Nephron (organoid): ENCODE data around the gene ADGRD1.
A peak's percentile ranks its signal among the peaks of the same experiment; 100 is the strongest.

ENCODE experiments used
- H3K27ac Mint-ChIP-seq, 3 experiments: 2 replicates each; pipeline ENCODE4 v1.8.0; 2020; ENCODE audit warnings: mixed read lengths in 3 of 3, mild to moderate bottlenecking in 2 of 3, moderate library complexity in 1 of 3
- H3K27me3 Mint-ChIP-seq: 2 replicates; pipeline ENCODE4 v1.8.0; 2021; ENCODE audit warnings: low read depth, mild to moderate bottlenecking, moderate library complexity, mixed read lengths
- H3K36me3 Mint-ChIP-seq: 2 replicates; pipeline ENCODE4 v1.8.0; 2020; ENCODE audit warnings: low read depth, mixed read lengths
- H3K4me1 Mint-ChIP-seq: 2 replicates; pipeline ENCODE4 v1.8.0; 2020; ENCODE audit warnings: mixed read lengths
- H3K4me3 Mint-ChIP-seq, 3 experiments: 2 replicates each; pipeline ENCODE4 v1.8.0; 2020; ENCODE audit warnings: mild to moderate bottlenecking in 3 of 3, mixed read lengths in 3 of 3, moderate library complexity in 2 of 3
- H3K9me3 Mint-ChIP-seq: 2 replicates; pipeline ENCODE4 v1.8.0; 2020; ENCODE audit warnings: mixed read lengths
- CTCF ChIP-seq, 3 experiments: fragments of 200-600 bp; sonication (generic); IDR thresholded peaks; one replicate each; pipeline ENCODE4 v1.5.0; 2021; ENCODE audit warnings: antibody characterized with exemption in 3 of 3; ENCODE audit not compliant: unreplicated experiment in 3 of 3

ADGRD1 gene

GRCh38 chr12:131063413-131063812 lies 109.7 kb downstream of the ADGRD1 start:
- TF ChIP-seq CTCF (IDR thresholded peaks at IDR 0.05; ENCODE audit: unreplicated experiment in 3 of 3): no peak
- Mint-ChIP-seq H3K27ac (peak overlapping the region in 1 of 3 experiments; percentile 15), H3K4me3 (no peak overlapping the region), H3K9me3 (peaks cover 5% of the 10 kb centered on the region), H3K27me3 (peaks cover 14% of the 10 kb centered on the region), H3K4me1 (peaks cover 20% of the 10 kb centered on the region), H3K36me3 (no peaks in the 10 kb centered on the region)

- peaks cover 5% of the 10 kb centered on the region for H3K9me3 Mint-ChIP-seq
- peaks cover 14% of the 10 kb centered on the region for H3K27me3 Mint-ChIP-seq
- peak overlapping the region in 1 of 3 experiments; percentile 15 for H3K27ac Mint-ChIP-seq
- H3K4me3 Mint-ChIP-seq: no peak overlapping the region
- H3K36me3 Mint-ChIP-seq: no peaks in the 10 kb centered on the region
- peaks cover 20% of the 10 kb centered on the region for H3K4me1 Mint-ChIP-seq
- no peak for TF ChIP-seq CTCF (IDR thresholded peaks at IDR 0.05; ENCODE audit: unreplicated experiment in 3 of 3)
Observed at GRCh38 chr12:131063960-131064359, 110.3 kb downstream of the ADGRD1 start.

DNA sequence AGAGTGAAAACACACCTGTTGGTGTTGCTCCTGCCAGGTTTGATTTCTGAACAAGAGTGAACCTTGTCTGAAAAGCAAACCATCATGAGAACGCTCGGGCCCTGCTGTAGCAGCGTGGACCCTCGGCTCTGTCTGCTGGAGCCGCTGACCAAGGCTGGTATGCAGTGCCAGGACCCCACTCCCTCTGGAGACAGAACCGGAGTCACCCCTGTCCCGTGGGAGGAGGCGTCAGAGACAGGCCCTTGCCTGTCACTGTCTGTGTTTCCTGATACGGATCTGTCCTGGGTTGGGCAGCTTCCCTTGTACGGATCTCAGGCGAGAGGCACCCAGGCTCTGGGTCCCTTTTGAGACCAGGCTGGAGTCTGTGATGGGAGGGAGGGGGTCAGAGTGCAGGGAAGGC lies 111.6 kb downstream of the ADGRD1 start:
- Mint-ChIP-seq H3K4me1 (peaks cover 23% of the 10 kb centered on the region), H3K4me3 (no peak overlapping the region), H3K27me3 (peaks cover 17% of the 10 kb centered on the region), H3K27ac (peak overlapping the region in 2 of 3 experiments; percentile 46 to 47), H3K36me3 (no peaks in the 10 kb centered on the region), H3K9me3 (peaks cover 5% of the 10 kb centered on the region)
- no peak for TF ChIP-seq CTCF (IDR thresholded peaks at IDR 0.05; ENCODE audit: unreplicated experiment in 3 of 3)

GRCh38 chr12:131065801-131066200 lies 112.1 kb downstream of the ADGRD1 start:
- peaks cover 23% of the 10 kb centered on the region for H3K4me1 Mint-ChIP-seq
- peaks cover 17% of the 10 kb centered on the region for H3K27me3 Mint-ChIP-seq

GRCh38 chr12:131066207-131066885 lies 112.6 kb downstream of the ADGRD1 start:
- Mint-ChIP-seq H3K4me3 (no peak overlapping the region), H3K36me3 (no peaks in the 10 kb centered on the region), H3K27me3 (peaks cover 17% of the 10 kb centered on the region), H3K4me1 (peaks cover 23% of the 10 kb centered on the region), H3K9me3 (peaks cover 4% of the 10 kb centered on the region), H3K27ac (peak overlapping the region in 1 of 3 experiments; percentile 86)
- TF ChIP-seq CTCF (IDR thresholded peaks at IDR 0.05; ENCODE audit: unreplicated experiment in 3 of 3): no peak

More at GRCh38 chr12:131065801-131066200, 112.1 kb downstream of the ADGRD1 start:
- Mint-ChIP-seq H3K9me3 (peaks cover 5% of the 10 kb centered on the region), H3K4me3 (no peak overlapping the region), H3K36me3 (no peaks in the 10 kb centered on the region), H3K27ac (peak overlapping the region in 1 of 3 experiments; percentile 46)
- TF ChIP-seq CTCF (IDR thresholded peaks at IDR 0.05; ENCODE audit: unreplicated experiment in 3 of 3): no peak
